NCI-H446 treated with DMSO at 0.1 percent for 48 hours (cell line): ENCODE data around the gene SSRP1.
"Not testable (repeated sequence)": the region's sequence is repeated elsewhere in the genome, so short reads cannot be mapped to it uniquely, and the experiment has no call there.

Experiments used
- DNase-seq: peaks from one replicate; lab custom pipeline; 2025; lab: John Stamatoyannopoulos, UW

Gene SSRP1

DNA sequence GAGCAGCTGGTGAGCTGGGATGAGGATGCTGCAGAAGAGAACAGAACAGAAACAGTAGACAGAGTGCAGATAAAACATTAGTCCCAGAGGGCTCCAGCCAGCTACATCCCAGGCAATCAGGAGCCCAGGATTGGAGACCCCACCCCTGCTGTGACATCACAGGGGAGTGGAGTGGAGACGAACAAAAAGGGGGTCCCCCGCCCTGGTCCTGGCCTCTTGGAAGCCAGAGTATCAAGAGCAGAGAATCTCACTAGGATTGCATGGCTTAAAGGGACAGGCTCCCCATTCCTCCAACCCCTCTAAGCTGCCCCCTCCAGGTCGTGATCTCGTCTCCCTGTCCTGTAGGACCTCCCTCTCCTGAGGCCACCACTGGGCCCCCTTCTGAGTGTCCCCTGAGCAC, 2.5 kb upstream of the SSRP1 start, which contains the start of gene P2RX3:
P2RX3 (plus strand) TSS at position 211 of the 400 bp plus-strand sequence. CDS start 199 bp downstream, outside the sequence.
- DNase-seq: no peak

DNA sequence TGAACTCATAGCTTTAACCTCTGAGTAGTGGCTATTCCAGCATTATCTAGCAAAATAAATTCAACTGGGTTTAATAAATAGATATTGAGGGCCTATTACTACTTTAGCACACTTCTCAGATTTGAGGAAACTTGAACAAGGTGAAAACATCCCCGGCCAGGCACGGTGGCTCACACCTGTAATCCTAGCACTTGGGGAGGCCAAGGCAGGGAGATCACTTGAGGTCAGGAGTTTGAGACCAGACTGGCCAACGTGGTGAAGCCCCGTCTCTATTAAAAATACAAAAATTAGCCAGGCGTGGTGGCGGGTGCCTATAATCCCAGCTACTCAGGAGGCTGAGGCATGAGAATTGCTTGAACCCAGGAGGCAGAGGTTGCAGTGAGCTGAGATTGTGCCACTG, 1.2 kb upstream of the SSRP1 start:
- DNase-seq: not testable (repeated sequence)

DNA sequence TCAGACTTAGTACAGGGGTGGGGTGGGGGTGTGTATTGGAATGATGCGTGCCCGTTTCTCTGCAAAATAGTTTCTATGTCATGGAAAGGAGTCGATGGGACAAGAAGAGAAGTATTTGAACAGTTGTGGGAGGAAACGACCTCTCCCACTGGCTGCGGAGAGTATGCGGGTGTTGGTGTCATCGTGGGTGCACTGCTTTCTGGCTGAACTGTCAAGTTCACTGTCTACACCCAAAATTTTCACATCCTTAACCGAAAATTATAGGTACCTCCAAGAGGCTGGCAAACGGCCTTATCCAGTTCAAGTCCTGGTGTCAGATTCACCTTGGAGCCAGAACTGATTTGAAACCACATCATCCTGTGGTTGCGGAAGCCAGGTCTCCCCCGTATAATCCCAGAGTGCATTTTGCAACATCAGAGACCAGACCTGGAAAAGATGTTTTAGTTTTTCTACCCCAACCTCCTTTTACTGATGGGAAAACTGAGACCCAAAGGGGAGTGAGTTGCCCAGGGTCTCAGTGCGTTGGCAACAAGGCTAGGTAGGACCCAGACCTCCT, 497 bp upstream of the SSRP1 start:
- DNase-seq: no peak

DNA sequence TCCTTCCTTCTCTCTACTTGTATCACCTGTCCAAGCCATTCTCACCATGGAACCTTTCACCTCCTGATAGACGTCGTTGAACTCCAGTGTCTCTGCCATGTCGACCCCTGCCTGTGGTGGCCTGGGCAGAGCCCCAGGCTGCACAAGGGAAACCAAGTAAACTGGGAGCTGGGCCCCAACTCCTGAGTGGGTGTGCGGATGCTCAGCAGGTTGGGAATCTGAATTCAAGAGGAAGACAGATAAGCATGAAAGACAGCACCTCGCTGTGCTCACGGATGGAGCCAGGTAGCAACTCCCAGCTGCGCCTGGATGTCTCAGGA, 709 bp downstream of the SSRP1 start:
- DNase-seq: no peak

DNA sequence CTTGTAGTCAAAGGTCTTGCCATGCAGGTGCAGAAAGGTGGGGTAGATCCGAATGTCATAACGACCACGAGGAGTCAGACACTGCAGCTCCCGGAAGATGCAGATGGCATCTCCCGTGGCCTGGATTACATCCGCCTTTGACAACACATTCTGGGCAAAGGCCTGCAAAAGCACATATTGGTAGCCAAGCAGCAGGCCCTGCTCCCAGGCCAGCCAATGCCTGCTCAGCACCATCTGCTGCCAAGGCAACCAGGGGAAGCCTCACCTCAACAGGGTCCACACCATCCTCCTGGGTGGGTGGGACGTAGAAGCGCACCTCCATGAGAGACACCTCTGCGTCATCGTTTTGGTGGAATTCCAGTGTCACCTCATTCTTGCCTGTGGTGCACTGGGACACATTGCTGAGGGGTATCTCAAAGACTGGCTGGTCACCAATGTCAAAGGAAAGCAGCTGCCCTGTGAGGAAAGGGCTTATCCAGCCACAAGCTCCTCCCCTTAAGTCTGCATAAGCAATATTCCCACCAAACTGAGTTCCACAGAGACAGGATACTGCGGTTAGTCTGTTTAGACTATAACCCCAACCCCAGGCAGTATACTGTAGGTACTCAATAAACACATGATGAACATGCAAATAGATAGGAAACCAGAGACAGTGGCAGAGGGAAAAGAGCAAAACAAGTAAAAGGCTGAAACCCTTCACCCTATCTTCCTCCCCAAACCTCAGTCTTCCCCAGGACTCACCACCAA, 2.8 kb downstream of the SSRP1 start:
- DNase-seq: no peak

DNA sequence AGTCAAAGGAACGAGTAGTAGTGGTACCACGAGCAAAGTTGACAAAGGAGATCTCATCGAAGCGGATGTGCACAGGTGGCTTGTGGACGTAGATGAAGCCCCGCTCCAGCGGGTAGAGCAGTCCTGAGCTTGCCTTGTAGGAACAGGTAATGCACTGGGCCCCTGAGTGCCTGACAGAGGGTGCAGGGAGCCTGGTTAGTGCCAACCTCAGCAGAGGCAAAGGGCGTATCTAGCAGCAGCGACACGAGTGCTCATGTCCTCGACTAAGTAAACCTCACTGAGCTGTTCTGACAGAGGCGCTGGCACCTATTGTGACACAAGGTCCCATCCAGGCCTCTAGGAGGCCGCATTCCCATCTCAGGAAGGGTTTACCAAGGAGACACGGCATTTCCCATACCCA, 4.0 kb downstream of the SSRP1 start:
- DNase-seq: no peak

DNA sequence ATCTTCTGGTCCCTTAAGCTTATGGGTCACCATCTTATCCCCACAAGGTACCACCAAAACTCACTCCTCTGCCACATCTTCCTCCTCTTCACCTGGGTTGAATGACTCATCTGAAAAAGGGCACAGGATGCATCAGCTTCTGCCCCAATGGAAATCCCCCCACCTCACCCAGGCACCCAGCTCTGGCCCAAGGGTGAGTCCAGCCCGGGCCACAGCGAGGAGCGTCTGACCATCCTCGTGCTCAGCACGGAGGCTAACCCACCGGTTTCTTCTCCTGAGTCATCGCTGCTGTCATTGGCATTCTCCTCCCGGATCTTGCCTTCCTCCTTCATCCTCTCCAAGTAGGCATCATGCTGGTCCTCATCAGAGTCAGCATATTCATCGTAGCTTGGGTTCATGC, 5.7 kb downstream of the SSRP1 start:
- DNase-seq: no peak

DNA sequence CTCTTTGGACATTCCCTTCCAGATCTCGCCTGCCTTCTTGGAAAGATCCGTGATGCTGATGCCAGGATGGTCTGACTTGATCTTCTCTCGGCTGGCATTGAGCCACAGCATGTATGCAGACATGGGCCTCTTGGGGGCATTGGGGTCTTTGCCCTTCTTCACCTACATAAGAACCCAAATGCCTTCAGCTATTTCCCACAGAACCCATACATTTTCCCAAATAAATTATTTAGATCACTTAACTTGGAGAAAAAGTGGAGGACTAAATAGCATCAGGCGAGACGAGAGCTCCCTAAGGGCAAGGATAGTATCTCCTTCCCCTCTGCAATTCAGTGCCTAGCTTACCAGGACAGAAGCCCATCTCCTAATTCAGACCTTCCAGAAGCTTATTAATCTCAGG, 8.0 kb downstream of the SSRP1 start:
- no peak for DNase-seq

DNA sequence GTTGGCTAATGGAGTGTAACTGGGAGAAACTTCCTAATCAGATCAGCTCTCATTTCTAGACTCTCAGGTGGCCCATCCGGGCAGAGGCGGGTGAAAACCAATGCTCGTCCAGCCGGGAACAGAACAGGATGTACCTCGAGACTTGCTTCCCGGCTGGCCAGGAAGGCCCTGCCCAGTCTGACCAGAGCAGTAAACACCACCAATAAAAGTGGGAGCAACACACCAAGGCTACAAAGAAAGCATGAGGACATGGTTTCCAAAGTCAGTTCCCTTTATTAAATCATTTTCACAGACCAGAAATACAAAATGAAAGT, 10.0 kb downstream of the SSRP1 start:
- DNase-seq: no peak

DNA sequence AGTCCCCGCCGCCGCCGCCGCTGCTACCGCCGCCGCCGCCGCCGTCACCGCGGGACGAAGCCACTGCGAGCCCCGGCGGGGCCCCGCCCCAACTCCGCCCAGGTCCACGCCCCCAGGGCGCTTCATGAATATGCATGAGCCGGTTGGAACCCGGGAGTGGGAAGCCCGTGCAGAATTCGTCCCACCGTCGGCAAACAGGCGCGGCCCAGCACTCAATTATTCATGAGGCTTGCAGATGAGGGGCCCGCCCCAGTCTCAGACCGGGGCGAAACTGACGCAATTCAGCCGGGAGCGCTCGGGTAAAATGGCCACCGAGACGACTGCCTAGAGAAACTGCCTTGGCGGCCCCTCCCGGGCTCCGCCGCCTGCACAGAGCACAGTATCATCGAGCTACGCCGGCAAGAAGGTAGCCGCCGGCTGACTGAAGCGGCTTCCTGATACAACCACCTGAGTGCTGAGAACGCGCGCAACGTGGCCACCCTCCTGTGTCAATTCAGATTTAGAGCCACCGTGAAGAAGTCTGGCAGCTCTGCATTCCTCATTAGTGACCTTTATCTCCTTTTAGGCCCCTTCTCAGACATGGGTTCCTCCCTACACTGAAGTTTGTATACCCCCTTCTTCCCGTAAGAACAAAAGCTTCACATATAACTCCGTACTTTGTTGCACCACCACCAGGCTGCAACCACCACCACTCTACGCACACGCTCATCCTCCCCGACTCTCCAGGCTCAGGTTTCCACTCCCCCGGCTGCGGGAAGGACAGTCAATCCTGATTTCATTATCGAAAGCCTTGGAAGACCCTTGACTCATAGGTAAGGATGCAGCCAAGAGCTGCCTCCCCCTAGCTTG, 10.6 kb downstream of the SSRP1 start, which contains the start of gene TNKS1BP1:
TNKS1BP1 (minus strand) TSS at position 67 of the 849 bp plus-strand sequence. CDS start 3,067 bp downstream, outside the sequence.
- DNase-seq: peak; percentile 93

DNA sequence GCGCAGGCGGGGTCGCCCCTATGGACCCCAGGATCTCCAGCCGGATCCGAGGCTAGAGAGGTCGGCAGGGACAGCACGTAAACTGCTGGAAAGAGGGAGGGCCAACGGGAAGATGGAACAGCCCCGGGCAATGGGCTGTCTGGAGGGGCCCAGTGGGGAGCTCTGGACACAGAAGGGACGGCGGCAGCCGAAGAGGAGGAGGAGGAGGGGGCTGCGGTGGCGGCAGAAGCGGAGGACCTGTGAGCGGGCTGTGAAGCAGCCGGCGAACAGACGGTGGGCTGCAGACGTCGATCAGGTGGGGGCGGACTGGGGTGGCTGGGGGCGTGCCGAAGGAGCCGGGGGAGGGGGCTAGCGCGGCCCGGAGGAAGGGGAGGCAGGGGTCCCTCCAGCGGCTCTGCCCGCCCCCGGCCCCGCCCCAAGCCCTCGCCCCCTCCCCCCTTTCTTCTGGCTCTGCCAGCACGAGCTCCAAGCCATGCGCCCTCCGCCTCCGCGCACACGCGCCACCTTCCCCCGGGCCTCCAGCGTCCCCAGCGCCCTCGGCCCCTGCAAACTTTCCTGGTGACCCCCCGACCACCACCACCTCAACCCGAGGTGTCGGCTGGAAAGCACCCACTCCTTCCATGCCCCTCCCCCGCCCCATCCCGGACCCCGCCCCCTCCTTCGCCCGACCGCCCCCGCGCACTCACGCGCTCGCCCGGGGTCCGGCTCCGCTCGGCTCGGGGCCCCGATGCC, 11.4 kb downstream of the SSRP1 start:
- DNase-seq: no peak

DNA sequence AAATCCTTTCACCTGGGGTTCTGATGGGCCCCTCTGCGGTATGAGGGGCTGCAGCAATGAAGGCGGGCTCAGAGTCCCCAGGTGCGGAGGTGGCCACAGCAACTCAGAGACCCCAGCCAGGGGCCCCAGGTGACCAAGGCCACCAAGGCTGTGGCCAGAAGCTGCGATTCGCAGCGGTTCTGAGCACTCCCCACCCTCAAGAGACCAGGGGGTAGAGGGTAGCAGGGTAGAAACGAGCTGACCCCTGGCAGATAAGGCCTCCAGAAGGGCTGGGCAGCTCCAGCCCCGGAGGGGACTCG, 11.9 kb downstream of the SSRP1 start:
- DNase-seq: no peak

DNA sequence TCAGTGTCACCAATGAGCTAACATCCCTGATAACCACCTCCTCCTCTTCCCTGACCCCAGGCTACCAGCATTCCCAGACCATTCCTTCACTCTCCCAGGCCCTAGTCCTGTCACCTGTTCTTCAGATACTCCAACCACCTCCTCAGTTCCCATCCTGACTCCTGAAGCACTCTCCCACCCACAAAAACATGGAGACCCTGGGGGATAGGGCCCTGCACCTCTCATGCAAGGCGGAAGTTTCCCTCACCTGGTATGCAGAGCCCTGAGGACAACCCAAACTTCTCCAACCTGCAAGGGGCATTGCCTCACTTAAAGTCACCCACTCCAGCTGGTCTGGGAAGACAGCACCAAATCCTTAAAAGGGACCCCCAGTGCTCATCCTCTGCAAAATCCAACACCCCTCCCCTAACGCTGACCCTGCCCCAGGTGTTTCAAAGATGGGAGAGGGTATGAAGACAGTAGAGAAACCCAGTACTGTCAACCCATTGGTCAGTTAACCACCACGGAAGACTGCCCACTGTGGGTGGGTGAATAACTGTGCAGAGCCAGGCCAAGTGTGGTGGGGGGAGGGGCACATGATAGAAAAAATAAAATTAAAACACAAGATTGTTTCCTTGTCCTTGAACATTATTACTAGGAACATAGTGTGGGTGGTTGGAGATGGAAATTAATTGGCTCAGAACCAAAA, 12.4 kb downstream of the SSRP1 start:
- DNase-seq: no peak

DNA sequence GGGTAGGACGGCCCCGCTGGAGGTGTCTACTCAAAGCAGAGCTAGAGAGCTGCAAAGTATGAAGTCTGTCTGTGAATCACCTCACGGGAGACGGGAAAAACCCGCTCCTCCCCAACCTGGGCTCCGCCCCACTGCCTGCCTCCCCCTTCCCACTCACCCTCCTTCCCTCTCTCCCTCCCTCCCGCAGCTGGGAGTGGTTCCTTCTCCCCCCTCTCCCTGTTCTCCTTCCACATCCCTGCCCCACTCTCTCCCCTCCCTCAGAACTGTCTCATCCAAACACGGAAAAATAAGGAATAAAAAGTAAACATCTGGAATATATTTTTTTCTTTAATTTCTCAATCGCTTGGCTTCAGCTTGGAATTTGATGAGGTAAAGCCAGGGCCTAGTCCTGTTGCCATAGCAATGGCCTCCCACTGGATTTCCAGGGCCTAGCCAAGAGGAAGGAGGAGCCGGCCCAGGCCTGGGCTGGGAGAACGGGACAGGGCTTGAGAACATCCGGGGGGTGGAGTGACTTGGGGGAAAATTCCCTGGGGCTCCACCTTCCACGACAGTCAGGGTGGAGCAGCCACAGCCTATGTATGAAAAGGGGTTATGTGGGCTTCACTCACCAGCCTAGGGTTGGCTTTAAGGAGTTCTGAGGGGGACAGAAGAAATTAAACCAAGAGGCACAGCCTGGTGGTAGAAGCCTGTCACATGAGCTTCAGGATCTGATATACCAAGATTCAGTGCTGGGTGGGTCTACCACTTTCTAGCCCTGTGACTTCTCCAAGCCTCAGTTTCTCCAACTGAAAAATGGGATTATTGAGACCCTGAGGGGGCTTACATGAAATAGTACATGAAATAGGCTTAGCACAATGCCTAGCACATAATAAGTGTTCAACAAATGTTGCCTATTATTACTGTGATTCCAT, 13.2 kb downstream of the SSRP1 start:
- peak; percentile 76 for DNase-seq

DNA sequence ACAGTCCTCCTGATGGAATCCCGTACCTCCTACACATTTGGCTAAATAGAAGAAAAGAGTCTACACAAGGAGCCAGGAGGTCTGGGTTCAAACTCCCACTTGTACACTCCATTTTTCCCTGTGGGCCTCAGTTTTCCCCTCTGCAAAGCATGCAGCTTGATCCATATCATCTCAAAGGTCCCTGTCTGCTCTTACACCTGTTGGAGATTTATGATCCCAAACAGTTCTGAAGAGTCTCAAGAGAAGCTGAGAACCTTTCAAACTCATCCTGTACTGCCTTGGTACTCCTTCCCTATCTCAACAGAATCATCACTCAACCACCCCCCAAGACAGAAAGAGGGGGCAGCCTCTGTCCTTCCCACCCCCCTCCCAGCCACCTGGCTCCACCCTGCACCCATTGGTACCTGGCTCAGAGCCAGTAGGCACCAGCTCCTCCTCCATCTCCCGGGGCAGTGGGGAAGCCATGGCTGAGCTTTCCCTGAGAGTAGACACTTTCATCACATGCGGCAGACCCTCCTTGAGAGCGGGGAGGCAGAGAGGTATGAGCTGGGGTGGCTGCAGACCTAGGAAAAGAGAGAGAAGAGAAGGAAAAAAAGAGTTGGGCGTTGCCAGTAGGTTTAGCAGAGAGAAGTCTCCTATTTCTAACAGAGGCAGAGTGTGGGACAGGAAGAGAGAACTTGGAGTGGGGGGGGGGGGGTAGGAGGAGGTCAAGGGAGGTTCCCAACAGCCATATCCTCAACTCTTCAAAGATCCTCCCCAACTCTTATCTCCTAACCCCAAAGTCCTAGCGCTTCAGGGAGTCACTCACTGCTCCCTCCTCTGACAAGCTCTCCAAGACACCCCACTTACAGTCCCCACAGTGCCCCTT, 14.1 kb downstream of the SSRP1 start:
- DNase-seq: no peak

DNA sequence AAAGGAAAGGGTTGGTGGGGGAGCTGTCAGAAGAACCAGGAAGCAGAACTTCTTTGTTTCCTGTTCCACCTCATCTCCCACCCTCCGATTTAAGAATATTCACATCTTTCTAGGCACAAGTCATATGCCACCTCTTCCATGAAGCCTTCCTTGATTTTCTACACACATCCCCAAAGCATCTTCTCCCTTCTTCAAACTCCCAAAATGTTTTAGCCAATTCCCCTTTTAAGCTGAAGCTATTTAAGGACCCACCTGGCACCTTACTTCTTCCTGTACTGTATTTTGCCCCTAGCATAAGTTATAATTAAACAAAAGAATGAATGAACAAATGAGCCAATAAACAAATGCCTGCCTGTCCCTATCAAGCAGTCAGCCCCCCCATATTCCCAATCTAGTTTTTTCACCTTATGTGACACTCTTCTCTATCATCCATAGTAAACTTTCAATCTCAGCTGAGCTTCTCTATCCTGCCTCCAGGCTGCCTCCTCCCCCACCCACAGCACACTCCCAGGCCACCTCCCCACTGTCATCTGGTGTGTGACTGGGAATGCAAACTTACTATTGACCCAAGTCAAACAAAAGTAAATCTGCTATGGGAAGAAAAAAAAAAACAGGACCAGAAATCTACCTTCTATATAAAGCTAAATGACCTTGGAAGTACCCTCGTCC, 14.8 kb downstream of the SSRP1 start:
- no peak for DNase-seq

DNA sequence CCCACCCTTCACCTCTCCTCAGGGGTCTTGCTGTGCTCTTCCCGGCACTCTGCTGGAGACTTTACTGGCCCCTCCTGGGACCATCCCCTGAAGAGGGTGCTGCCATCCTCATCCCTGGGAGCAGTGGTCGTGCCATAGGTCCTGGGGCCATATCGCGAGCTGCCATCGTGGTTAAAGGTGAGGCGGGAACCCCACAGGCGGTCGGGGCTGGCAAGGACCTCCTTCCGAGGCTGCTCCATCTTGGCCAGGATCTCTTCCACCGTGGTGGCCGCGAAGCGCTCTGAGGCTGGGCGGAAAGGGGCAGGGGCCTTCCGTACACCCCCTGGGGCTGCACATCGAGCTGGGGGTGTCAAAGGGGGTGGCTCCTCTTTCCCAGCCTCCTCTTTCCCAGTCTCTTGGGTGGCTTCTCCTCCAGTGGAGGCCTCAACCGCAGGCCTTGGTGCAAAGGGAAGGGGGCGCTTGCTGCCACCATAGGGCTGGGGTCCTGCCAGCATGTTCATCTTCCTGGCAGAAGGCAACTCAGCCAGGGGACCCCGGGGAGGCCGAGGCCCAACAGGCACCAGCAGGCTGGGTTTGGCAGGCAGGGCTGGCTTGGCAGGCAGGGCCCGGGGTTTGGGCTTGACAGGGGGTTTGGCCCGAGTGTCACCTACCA, 15.5 kb downstream of the SSRP1 start:
- no peak for DNase-seq

DNA sequence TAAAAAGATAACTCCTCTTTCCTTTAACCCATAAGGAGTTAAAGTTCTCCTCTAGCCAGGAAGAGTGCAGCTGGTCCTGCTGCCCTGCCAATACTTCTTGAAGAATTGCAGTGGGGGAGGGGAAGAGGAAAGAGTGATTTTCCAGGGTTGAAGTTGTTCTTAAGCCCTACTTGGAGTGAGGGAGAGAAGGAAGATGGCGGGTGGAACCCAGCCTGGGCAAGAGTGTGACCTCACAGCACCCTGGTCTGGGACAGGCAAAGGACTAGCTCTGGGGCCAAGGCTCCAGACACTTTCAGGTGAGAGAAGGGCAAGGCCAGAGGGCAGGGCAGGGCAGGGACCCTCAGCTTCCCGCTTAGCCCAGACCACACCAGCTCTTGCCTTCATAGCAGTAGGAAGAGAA, 17.5 kb downstream of the SSRP1 start:
- no peak for DNase-seq

DNA sequence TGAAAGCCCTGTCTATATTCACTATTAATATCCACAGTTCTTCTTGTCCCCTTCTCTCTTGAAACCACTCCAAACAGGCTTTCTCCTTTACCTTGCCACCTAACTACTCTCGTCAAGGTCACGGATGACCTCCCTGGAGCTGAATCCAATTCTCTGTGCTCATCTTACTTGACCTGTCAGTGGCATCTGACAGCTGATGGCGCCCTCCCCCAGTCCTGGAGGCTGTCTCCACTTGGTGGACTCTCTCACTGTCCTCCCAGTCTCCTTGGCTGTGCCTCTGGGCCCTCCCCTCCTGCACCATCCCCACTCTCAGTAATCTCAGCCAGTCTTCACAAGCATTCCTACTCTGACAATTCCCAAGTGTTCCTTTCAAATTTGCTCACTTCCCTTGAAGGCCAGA, 19.7 kb downstream of the SSRP1 start:
- DNase-seq: no peak
